EH (cell line): ENCODE results near the gene ARHGEF37.
"Not testable (repeated sequence)": the region's sequence is repeated elsewhere in the genome, so short reads cannot be mapped to it uniquely, and the experiment has no call there.

ENCODE experiments used
- DNase-seq: peaks from one replicate; pipeline ENCODE4 v3.0.0-alpha.2; 2015; ENCODE audit warnings: low read depth

ARHGEF37 gene

GRCh38 chr5:149567226-149567625 is 14.1 kb upstream of the ARHGEF37 start:
- DNase-seq: no peak

DNA sequence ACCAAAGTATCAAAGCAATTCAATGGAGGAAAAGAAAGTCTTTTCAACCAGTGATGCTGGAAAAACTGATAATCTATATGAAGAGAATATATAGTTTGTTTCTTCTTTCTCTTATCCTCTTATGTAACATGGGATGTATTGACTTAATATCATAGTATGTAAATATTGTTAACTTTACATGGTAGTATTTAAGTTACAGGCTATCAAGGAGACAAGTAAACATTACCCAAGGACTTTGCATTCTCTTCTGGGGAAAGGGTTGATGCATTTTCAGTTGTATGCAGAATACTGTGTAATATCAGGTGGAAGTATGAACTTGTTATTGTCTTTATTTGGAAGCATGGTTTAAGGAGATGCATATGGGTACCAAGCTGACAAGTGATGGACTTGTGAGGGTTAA is 9.1 kb upstream of the ARHGEF37 start:
- DNase-seq: no peak

GRCh38 chr5:149572576-149573231 is 8.6 kb upstream of the ARHGEF37 start:
- DNase-seq: no peak

- DNase-seq: no peak
Measured at GRCh38 chr5:149575131-149575530, 6.2 kb upstream of the ARHGEF37 start.

- DNase-seq: no peak
Measured at GRCh38 chr5:149576021-149576420, 5.3 kb upstream of the ARHGEF37 start.

DNA sequence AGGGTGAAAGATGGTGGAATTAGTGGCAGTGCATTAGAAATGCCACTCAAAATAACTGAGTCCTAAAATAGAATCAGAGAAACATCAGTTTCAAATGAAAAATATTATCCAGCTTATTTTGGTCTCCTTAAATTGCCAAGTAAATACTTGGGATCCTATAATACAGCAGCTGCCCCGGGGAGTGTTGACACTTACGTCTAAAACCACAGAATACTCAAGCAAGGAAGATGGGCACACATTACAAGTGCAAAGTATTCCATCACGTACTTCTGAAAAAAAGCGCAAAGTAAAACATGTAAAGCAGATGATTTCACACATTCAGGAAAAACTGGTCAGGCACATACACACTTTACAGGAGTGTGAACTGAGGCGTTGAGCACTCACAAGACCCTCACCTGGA is 2.4 kb upstream of the ARHGEF37 start:
- no peak for DNase-seq

DNA sequence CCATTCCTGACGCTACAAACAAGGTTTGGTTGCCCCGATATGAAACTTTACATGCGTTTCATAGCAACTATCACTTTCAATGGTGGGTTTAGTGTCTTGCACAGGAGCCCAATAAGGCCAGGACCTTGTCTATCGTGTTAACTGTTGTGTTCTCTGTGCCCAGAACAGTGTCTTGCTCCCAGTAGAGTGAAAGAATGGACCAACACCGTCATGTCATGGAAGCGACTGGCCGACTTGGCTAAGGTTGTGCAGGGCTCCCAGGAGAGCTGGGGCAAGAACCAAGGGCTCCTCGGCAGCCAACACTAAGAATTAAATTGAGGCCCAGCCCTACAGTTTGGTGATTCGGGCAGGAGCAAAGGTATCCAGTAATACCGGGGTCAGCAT is 498 bp upstream of the ARHGEF37 start:
- no peak for DNase-seq

- no peak for DNase-seq
Measured at GRCh38 chr5:149581931-149582768, 852 bp downstream of the ARHGEF37 start.

- DNase-seq: no peak
Measured at GRCh38 chr5:149583394-149583793, 2.1 kb downstream of the ARHGEF37 start.

DNA sequence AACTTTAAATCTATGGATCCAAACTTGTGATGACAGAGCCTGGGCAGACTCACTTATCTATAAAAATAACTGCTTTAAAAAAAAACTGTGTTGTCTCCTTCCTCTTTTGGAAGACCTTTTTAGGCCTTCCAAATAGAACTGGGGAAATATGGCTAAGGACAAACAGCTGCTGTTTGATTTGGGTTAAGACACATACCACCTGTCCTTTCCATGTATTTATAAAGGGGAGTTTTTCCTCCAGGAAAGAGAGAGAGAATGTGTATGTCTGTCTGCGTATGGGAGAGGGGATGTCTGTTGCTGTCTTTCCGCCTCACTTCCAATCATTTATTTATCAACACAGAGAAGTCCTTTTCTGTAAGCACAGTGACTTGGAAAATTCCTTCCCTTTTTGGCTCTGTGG is 2.8 kb downstream of the ARHGEF37 start:
- DNase-seq: no peak

- no peak for DNase-seq
Measured at GRCh38 chr5:149585910-149586309, 4.6 kb downstream of the ARHGEF37 start.

GRCh38 chr5:149586708-149587318 is 5.5 kb downstream of the ARHGEF37 start:
- DNase-seq: no peak

- DNase-seq: no peak
Measured at GRCh38 chr5:149588936-149589335, 7.6 kb downstream of the ARHGEF37 start.

DNA sequence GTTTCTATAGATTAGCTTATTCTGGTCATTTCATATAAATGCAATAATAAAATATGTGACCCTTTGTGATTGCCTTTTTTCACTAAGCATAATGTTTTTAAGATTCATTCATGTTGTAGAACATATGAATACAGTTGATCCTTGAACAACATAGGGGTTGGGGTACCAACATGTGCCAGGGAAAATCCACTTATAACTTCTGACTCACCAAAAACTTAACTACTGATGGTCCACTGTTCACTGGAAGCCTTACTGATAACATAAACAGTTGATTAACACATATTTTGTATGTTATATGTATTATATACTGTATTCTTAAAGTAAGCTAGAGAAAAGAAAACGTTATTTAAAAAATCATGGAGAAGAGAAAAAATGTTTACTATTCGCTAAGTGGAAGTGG is 12.1 kb downstream of the ARHGEF37 start:
- no peak for DNase-seq

DNA sequence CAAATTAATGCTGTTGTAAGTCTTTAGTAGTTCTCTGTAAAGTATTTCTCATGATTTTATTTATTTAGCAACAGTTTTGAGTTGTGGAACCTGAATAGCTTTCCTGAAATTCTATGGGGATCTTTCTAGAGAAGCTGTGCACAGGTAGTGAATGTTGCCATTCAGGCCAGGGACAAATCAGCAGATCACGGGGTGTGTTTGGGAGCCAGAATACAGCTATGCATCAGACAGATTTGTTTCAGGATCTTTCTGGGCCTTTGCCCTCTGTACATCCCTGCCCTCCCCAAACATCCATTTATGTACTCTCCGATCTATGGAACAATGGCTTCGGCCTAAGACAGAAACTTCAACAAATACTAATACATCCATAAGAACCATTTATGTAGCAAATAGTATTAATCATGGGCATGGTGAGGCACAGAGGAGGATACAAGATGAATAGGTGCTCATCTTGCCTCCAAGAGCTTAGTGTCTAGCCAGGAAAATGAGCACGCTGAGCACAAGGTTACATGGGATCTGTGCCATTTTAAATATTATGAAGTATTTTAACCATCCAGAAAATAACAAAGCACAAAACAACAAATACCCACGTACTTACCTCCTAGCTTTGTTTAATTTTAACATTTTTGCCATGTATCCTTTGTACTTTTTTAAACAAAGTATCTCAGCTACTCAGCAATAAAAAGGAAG is 13.1 kb downstream of the ARHGEF37 start:
- no peak for DNase-seq

GRCh38 chr5:149595105-149595504 is 13.8 kb downstream of the ARHGEF37 start:
- DNase-seq: peak; percentile 48

DNA sequence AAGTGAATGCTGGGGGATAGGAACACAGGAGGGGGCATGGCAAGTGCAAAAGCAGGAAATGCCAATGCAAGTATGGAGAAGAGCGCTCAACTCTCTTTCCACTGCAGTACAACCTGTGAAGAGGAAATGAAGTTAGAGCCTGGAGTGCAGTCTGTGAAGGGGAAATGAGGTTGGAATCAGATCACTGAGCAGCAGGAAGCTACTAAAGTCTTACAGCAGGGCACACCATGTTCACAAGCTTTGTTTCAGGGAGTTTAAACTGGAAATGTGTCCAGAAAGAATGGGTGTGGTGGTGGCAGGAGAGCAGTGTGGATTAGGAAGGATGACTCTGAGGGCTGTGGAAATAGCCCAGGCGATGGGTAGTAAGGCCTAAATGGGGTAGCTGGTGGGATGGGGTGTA is 15.4 kb downstream of the ARHGEF37 start:
- DNase-seq: no peak

GRCh38 chr5:149597618-149598017 is 16.3 kb downstream of the ARHGEF37 start:
- DNase-seq: no peak

- DNase-seq: not testable (repeated sequence)
Measured at GRCh38 chr5:149598234-149598633, 16.9 kb downstream of the ARHGEF37 start.

GRCh38 chr5:149598966-149599365 is 17.7 kb downstream of the ARHGEF37 start:
- DNase-seq: no peak

DNA sequence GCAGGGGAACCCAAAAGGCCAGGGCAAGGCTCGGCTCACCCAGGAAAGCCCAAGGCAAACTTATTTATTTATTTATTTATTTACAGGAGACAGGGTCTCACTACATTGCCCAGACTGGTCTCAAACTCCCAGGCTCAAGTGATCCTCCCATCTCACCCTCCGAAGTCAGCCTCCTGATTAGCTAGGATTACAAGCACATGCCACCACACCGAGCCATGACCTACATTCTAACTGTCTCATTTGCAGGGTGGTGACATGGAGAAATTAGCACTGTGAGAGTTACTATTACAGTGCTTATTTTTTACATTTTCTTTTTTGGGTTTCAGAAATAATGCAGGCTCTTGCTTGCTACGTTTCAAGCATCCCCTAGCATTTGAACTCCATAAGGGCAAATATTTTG is 18.1 kb downstream of the ARHGEF37 start:
- DNase-seq: no peak

GRCh38 chr5:149600932-149601331 is 19.6 kb downstream of the ARHGEF37 start:
- DNase-seq: no peak

GRCh38 chr5:149603210-149603609 is 21.9 kb downstream of the ARHGEF37 start:
- no peak for DNase-seq
